Skeletal muscle satellite cell (primary cell): ENCODE measurements around the gene TREH.
"Not testable (repeated sequence)": the region's sequence is repeated elsewhere in the genome, so short reads cannot be mapped to it uniquely, and the experiment has no call there.

ENCODE experiments used
- H3K27me3 ChIP-seq: 2 replicates; pipeline ENCODE4 v1.7.0; 2013; ENCODE audit warnings: low read length; ENCODE audit not compliant: control insufficient read depth, insufficient read depth
- H3K36me3 ChIP-seq: 2 replicates; pipeline ENCODE4 v1.7.0; 2013; ENCODE audit warnings: mild to moderate bottlenecking, control low read depth, low read length; ENCODE audit not compliant: insufficient read depth
- H3K4me1 ChIP-seq: 2 replicates; pipeline ENCODE4 v1.7.0; 2013; ENCODE audit warnings: low read length; ENCODE audit not compliant: control insufficient read depth, insufficient read depth
- H3K4me2 ChIP-seq: 2 replicates; pipeline ENCODE4 v1.7.0; 2013; ENCODE audit warnings: mild to moderate bottlenecking, low read length
- H3K4me3 ChIP-seq: 2 replicates; pipeline ENCODE4 v1.7.0; 2013; ENCODE audit warnings: low read length
- H3K9ac ChIP-seq: 2 replicates; pipeline ENCODE4 v1.7.0; 2013; ENCODE audit warnings: mild to moderate bottlenecking, low read depth, low read length, moderate library complexity
- H3K9me3 ChIP-seq: replicated peaks from 2 replicates; pipeline ENCODE4 v1.7.0; 2013; ENCODE audit warnings: mild to moderate bottlenecking, control low read depth, low read length

The TREH gene

DNA sequence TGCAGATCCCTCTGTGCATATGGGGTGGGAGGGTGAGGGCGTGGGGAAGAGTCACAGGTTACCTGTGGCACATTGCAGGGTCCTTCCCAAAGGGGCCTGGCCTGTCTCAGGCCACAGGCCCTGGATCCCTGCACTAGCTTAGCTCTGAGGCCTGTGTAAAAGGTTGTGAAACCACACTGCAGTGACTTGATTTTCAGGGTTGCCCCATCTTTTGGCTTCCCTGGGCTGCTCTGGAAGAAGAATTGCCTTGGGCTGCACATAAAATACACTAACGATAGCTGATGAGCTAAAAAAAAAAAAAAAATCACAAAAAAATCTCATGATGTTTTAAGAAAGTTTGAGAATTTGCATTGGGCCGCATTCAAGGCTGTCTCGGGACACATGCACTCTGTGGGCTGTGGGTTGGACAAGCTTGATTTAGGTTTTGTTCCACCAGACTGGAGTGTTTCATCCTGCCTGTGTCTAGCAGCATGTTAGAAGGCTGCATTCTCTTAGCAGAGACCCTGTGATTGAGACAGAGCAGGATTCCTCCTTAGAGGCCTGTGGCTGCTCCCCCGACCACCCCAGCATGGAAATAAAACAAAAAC lies 35.9 kb upstream of the TREH start:
- Histone ChIP-seq H3K36me3 (no peaks in the 10 kb centered on the region), H3K4me1 (peaks cover 4% of the 10 kb centered on the region), H3K9ac (no peak overlapping the region), H3K4me2 (no peak overlapping the region), H3K27me3 (peaks cover 10% of the 10 kb centered on the region), H3K9me3 (no peaks in the 10 kb centered on the region), H3K4me3 (no peak overlapping the region)

DNA sequence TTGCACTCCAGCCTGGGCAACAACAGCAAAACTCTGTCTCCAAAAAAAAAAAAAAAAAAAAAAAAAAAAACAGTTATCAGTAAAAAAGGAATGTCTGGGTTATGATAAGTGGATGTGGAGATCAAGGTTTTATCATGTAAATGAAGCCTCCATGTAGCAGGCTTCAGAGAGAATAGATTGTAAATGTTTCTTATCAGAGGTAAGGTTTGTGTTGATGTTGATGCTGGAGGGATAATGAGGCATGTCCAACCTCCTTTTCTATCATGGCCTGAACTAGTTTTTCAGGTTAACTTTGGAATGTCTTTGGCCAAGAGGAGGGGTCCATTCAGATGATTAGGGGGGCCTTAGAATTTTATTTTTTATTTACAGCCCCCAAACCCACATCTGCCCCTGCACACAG lies 35.4 kb upstream of the TREH start:
- Histone ChIP-seq H3K9ac (no peak overlapping the region), H3K9me3 (no peaks in the 10 kb centered on the region), H3K36me3 (no peaks in the 10 kb centered on the region), H3K4me3 (no peak overlapping the region), H3K4me2 (no peak overlapping the region), H3K27me3 (peaks cover 10% of the 10 kb centered on the region), H3K4me1 (peaks cover 4% of the 10 kb centered on the region)

DNA sequence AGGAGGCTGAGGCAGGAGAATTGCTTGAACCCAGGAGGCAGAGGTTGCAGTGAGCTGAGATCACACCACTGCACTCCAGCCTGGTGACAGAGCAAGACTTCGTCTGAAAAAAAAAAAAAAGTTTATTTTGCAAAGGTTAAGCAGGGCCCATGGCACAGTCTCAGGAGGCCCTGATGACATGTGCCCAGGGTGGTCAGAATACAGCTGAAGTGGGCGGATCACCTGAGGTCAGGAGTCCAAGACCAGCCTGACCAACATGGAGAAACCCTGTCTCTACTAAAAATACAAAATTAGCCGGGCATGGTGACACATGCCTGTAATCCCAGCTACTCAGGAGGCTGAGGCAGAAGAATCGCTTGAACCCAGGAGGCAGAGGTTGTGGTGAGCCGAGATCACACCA lies 35.0 kb upstream of the TREH start:
- not testable (repeated sequence) for H3K4me2 ChIP-seq, H3K9me3 ChIP-seq, H3K27me3 ChIP-seq, H3K9ac ChIP-seq, H3K4me1 ChIP-seq, H3K36me3 ChIP-seq, H3K4me3 ChIP-seq

DNA sequence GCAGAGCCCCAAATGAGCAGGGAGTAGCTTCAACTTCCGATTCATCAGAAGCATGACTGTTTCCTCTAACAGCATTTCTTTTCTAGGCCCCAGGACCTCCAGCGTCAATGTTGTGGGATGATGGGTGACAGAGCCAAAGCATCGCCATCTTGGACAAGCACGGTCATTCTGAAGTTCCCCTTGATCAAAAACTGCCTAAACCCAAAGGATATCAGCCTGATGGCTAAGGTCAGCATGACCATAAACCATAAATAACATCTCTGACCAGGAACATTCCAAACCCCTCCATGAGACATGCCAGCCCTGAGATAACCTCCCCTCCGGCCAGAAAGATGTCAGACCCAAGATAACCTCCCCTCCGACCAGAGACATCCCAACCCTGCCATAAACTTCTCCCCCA lies 28.8 kb upstream of the TREH start:
- Histone ChIP-seq H3K4me2 (no peak overlapping the region), H3K36me3 (no peaks in the 10 kb centered on the region), H3K27me3 (peaks cover 50% of the 10 kb centered on the region), H3K4me3 (no peak overlapping the region), H3K9me3 (no peaks in the 10 kb centered on the region), H3K9ac (no peak overlapping the region), H3K4me1 (no peaks in the 10 kb centered on the region)

DNA sequence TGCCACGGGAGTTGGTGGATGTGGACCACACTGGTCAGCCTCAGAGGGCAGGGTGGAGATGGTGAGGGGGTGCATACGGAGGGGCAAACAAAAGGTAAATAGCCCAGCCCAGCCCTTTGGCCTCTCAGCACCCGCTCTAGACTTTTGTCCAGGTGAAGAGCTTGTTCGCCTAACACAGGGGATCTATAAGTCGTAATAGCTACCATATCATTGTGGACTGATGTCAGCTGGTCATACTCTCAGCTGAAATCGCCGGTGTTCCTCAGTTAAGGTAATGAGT lies 27.0 kb upstream of the TREH start:
- H3K4me3 ChIP-seq, result no peak overlapping the region
- H3K4me1 ChIP-seq, result no peaks in the 10 kb centered on the region
- peaks cover 50% of the 10 kb centered on the region for H3K27me3 ChIP-seq
- no peak overlapping the region for H3K9ac ChIP-seq
- H3K4me2 ChIP-seq, result no peak overlapping the region
- no peaks in the 10 kb centered on the region for H3K36me3 ChIP-seq
- H3K9me3 ChIP-seq, result no peaks in the 10 kb centered on the region

DNA sequence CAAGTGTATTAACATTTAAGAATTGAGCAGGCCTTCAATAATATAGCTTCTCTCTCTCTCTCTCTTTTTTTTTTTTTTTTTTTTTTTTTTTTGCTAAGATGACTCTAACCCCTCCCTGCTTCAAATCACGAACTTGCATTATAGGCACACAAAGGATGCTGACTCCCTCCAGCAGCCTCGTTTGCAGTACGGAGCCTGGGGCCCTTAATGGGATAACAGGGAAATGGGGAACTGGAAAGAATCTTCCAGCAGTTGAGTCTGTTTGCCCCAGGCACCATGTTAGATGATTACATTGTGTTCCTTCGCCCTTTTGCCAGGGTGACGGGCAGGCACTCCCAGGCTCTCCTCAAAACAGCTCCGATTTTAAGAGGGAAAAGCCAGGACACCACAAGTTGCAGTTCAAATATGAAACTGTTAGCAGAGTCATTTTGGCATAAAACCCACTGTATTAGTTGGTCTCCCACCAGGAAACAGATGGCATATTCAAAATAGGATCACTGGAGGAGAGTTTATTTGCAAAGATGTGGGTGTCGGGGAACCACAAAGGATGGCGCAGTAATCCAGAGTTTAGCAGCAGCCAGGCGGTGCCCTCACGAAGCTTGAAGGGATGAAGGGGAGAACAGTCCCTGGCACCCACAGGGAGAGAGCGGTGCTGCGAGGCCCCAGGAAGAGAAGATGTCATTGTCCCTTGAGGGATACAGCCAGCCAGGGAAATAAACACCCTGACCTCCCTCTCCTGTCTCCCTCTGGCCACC lies 26.5 kb upstream of the TREH start:
- Histone ChIP-seq H3K27me3 (peaks cover 45% of the 10 kb centered on the region), H3K9ac (no peak overlapping the region), H3K9me3 (no peaks in the 10 kb centered on the region), H3K4me2 (no peak overlapping the region), H3K4me3 (no peak overlapping the region), H3K36me3 (no peaks in the 10 kb centered on the region), H3K4me1 (no peaks in the 10 kb centered on the region)

DNA sequence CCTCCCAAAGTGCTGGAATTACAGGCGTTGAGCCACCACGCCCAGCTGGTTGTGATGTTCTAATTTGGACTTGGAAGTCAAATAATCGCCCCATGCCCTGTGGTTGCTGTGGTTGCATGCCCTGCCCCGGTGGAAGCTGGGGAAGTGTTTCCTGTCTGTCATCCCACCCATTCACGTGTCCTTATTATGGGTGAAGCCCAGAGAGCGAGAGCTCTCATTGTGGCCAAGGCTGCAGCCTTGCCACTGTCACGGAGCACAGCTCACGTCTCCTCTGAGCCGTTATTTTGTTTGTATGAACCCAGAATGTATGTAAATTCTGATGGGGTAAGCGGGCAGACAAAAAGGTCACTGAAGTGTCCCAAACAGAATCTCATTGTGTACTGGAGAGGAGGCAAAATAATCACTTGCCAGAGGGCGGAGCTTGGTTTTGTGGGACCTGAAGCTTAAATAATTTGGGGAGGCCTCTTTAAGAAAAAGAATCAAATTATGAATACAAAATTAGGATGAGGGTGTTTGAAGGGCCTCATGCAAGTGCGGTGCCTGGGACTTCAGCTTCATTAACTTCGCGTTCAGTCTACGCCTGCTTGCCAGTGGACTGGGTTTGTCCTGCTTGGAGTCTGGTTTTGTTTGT lies 25.8 kb upstream of the TREH start:
- Histone ChIP-seq H3K9ac (no peak overlapping the region), H3K9me3 (peaks cover 2% of the 10 kb centered on the region), H3K36me3 (no peaks in the 10 kb centered on the region), H3K4me2 (no peak overlapping the region), H3K4me1 (no peaks in the 10 kb centered on the region), H3K27me3 (peaks cover 41% of the 10 kb centered on the region), H3K4me3 (no peak overlapping the region)

DNA sequence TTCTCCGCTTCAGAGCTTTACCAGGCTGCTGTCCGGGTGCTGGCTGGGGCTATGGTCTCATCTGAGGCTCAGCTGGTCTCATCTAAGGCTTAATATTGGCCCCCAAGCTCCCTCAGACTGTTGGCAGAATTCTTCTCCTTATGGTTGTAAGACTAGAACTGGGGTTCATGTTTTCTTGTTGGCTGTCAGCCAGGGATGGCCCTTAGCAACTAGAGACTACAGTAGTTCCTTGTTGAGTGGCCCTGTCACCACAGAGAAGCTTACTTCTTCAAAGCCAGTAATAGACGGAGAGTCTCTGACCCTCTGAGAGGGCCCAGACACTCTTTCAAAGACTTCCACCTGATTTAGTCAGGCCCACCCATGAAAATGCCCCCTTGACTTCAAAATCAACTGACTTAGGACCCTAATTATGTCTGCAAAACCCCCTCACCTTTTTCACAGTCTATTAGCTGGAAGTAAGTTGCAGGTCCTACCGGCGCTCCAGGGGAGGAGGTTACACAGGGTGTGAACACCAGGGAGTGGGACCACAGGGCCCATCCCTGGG lies 24.2 kb upstream of the TREH start:
- peaks cover 36% of the 10 kb centered on the region for H3K27me3 ChIP-seq
- no peaks in the 10 kb centered on the region for H3K4me1 ChIP-seq
- H3K4me2 ChIP-seq, result no peak overlapping the region
- no peak overlapping the region for H3K4me3 ChIP-seq
- peaks cover 3% of the 10 kb centered on the region for H3K9me3 ChIP-seq
- H3K36me3 ChIP-seq, result no peaks in the 10 kb centered on the region
- no peak overlapping the region for H3K9ac ChIP-seq

DNA sequence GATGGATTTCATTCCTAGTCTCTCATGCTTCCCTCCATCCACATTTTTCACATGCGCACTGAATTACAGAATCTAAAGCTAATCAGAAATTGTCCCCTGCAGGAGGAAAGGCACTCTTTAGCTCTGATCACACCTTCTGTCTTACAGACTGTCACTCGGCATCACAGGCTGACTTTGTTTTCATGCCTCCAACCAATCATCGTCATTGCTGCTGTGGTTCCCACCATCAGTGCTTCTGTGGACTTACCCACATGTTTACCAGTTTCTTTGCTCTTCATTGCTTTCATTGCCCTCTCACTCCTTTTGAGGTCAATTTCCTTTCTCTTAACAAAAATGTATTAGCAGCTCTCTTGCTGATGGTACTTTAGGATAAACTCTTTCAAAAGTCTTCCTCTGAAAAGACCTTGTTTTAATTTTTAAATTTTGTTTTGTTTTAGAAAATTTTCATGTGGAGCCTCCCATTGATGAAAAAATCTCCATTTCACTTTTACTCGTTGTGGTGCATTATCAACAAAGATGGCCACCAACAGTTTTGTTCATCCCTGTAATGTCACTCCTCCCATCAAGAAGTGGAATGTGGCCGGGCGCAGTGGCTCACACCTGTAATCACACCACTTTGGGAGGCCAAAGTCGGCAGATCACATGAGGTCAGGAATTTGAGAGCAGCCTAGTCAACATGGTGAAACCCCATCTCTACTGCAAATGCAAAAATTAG lies 20.2 kb upstream of the TREH start:
- no peaks in the 10 kb centered on the region for H3K4me1 ChIP-seq
- H3K4me3 ChIP-seq, result no peak overlapping the region
- peaks cover 3% of the 10 kb centered on the region for H3K9me3 ChIP-seq
- no peak overlapping the region for H3K9ac ChIP-seq
- H3K27me3 ChIP-seq, result peaks cover 13% of the 10 kb centered on the region
- no peaks in the 10 kb centered on the region for H3K36me3 ChIP-seq
- no peak overlapping the region for H3K4me2 ChIP-seq

DNA sequence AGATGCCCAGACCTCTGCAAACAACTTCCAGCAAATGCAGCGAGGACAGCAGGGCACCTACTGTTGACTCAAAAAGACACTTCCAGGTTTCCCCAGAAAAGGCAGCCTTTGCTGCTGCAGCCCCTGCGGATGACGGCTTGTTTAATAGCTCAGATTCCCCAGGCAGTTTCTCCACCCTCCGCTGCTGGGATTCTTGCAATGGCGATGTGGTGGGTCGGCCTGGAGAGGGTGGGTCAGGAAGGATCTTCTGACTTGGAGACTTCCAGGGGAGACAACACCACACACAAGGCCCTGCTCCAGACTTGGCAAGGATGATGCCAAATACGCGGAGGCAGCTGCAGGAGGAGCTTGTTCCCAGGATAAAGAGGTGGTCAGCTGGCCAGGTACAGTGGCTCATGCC lies 17.9 kb upstream of the TREH start:
- H3K4me2 ChIP-seq, result no peak overlapping the region
- H3K27me3 ChIP-seq, result peaks cover 14% of the 10 kb centered on the region
- peaks cover 3% of the 10 kb centered on the region for H3K9me3 ChIP-seq
- no peak overlapping the region for H3K4me3 ChIP-seq
- peaks cover 5% of the 10 kb centered on the region for H3K4me1 ChIP-seq
- H3K9ac ChIP-seq, result no peak overlapping the region
- H3K36me3 ChIP-seq, result no peaks in the 10 kb centered on the region

DNA sequence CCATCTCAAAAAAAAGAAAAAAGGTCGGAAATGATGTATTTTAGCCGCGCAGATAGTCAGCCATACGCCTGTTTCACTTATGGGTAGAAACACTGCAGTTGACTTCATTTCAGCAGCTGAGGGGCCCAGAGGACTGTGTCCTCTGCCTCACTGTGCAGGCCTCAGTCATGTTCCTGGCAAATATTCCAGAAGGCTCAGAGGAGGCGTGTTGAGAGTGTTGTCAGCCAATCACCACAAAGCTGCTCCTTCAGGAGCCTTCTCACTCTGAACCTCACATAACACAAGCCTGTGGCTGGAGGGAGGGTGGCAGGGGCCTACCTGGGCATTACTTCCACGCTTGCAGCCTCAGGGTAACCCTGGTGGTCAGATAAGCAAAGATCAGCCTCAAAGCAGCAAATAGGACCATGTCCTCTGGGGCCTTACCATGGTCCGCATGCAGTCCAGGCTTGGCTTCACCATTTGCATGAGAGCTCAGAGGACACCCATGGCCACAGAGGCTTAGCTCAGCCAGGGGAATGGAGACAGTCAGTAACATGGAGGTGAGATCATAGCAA lies 17.3 kb upstream of the TREH start:
- H3K9me3 ChIP-seq, result peaks cover 3% of the 10 kb centered on the region
- H3K4me1 ChIP-seq, result peaks cover 11% of the 10 kb centered on the region
- no peak overlapping the region for H3K4me3 ChIP-seq
- no peaks in the 10 kb centered on the region for H3K36me3 ChIP-seq
- H3K27me3 ChIP-seq, result peaks cover 14% of the 10 kb centered on the region
- no peak overlapping the region for H3K9ac ChIP-seq
- H3K4me2 ChIP-seq, result no peak overlapping the region
